Measurements from ENCODE around the gene USP26. TPM values are rescaled to one million over a fixed set of nuclear protein-coding genes. Genes with fewer than 3 reads are reported as not detected.
"Not testable (repeated sequence)": the region's sequence is repeated elsewhere in the genome, so short reads cannot be mapped to it uniquely, and the experiment has no call there.

The USP26 gene
- total RNA-seq, 4 donors from 2014 or later, result not detected

GRCh38 chrX:133046601-133047000, 50.3 kb downstream of the USP26 start:
- Histone ChIP-seq H3K4me3 (no peak overlapping the region), H3K9me3 (no peaks in the 10 kb centered on the region), H3K27ac (no peak overlapping the region), H3K36me3 (no peaks in the 10 kb centered on the region), H3K4me1 (no peaks in the 10 kb centered on the region), H3K27me3 (no peaks in the 10 kb centered on the region)
- DNase-seq, result no peak
- TF ChIP-seq, protein P1, sequence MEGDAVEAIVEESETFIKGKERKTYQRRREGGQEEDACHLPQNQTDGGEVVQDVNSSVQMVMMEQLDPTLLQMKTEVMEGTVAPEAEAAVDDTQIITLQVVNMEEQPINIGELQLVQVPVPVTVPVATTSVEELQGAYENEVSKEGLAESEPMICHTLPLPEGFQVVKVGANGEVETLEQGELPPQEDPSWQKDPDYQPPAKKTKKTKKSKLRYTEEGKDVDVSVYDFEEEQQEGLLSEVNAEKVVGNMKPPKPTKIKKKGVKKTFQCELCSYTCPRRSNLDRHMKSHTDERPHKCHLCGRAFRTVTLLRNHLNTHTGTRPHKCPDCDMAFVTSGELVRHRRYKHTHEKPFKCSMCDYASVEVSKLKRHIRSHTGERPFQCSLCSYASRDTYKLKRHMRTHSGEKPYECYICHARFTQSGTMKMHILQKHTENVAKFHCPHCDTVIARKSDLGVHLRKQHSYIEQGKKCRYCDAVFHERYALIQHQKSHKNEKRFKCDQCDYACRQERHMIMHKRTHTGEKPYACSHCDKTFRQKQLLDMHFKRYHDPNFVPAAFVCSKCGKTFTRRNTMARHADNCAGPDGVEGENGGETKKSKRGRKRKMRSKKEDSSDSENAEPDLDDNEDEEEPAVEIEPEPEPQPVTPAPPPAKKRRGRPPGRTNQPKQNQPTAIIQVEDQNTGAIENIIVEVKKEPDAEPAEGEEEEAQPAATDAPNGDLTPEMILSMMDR (IDR thresholded peaks at IDR 0.05), result no peak
- TF ChIP-seq POLR2A (IDR thresholded peaks at IDR 0.05), result no peak

DNA sequence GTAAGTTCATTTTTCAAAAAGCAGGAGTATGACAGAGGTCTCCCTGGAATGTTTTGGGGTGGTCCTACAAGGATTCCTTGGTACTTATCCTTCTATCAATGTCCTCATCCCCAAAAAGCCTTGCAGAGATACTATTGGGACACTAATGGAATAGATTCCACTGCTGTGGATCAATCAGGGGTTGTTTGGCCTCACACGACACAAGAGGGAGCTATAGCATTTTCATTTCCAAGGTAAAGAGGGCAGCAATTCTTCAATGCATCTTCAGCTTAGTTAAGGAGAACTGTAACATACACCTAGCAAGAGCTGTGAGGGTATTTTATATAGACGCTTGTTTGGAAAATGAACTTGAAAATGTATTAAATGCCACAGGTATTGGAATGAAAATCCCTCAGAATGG, 50.9 kb downstream of the USP26 start:
- no peak for TF ChIP-seq POLR2A (IDR thresholded peaks at IDR 0.05)
- TF ChIP-seq, protein P1 (IDR thresholded peaks at IDR 0.05), result peak in 3 of 6 experiments; percentile 30 to 34 (median 32)
- H3K36me3 ChIP-seq, result no peaks in the 10 kb centered on the region
- no peak overlapping the region for H3K27ac ChIP-seq
- no peak for DNase-seq
- no peaks in the 10 kb centered on the region for H3K27me3 ChIP-seq
- no peaks in the 10 kb centered on the region for H3K9me3 ChIP-seq
- no peaks in the 10 kb centered on the region for H3K4me1 ChIP-seq
- H3K4me3 ChIP-seq, result no peak overlapping the region

DNA sequence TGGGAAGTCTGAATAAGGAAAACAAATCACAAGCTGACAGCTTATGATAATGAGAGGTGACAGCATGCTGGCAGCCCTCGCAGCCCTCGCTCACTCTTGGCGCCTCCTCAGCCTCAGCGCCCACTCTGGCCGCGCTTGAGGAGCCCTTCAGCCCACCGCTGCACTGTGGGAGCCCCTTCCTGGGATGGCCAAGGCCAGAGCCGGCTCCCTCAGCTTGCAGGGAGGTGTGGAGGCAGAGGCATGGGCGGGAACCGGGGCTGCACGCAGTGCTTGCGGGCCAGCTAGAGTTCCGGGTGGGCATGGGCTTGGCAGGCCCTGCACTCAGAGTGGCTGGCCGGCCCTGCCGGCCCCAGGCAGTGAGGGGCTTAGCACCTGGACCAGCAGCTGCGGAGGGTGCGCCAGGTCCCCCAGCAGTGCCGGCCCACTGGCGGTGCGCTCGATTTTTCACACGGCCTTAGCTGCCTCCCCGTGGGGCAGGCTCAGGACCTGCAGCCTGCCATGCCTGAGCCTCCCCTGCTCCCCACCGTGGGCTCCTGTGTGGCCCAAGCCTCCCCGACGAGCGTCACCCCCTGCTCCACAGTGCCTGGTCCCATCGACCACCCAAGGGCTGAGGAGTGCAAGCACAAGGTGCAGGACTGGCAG, 52.6 kb downstream of the USP26 start:
- not testable (repeated sequence) for H3K27me3 ChIP-seq, H3K4me1 ChIP-seq, H3K4me3 ChIP-seq, H3K36me3 ChIP-seq, H3K9me3 ChIP-seq, DNase-seq, H3K27ac ChIP-seq

DNA sequence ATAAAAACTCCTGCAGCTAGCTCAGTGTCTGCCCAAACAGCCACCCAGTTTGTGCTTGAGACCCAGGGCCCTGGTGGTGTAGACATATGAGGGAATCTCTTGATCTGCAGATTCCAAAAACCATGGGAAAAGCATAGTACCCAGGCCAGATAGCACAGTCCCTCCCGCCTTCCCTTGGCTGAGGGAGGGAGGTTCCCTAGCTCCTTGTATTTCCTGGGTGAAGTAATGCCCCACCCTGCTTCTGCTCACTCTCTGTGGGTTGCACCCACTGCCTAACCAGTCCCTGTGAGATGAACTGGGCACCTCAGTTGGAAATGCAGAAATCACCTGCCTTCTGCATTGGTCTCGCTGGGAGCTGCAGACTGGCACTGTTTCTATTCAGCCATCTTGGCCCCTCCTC, 54.6 kb downstream of the USP26 start:
- TF ChIP-seq POLR2A (IDR thresholded peaks at IDR 0.05), result no peak
- TF ChIP-seq, protein P1 (IDR thresholded peaks at IDR 0.05), result no peak
- no peaks in the 10 kb centered on the region for H3K4me1 ChIP-seq
- H3K4me3 ChIP-seq, result no peak overlapping the region
- H3K27ac ChIP-seq, result no peak overlapping the region
- H3K9me3 ChIP-seq, result no peaks in the 10 kb centered on the region
- DNase-seq, result no peak
- no peaks in the 10 kb centered on the region for H3K27me3 ChIP-seq
- H3K36me3 ChIP-seq, result no peaks in the 10 kb centered on the region

DNA sequence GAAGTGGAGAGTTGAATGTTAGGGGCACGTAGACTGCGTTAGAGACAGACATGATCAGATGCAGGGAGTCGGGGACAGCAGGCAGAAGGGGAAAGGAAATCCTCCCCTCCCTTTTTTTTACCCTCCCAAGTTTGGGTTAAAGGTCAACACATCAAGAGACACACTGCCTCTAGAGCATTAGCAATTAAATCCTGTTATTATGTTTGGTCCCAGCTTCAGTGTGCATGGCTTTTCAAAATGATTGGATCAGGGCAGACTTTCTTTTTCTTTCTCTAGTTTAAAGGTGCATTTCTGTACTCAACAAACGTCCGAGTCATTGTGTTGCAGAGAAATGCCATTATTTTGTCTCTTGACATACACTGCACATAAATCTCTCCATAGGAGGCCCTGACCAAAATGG, 63.9 kb downstream of the USP26 start:
- TF ChIP-seq POLR2A (IDR thresholded peaks at IDR 0.05), result no peak
- TF ChIP-seq, protein P1 (IDR thresholded peaks at IDR 0.05), result no peak
- Histone ChIP-seq H3K27ac (no peak overlapping the region), H3K4me1 (no peaks in the 10 kb centered on the region), H3K4me3 (no peak overlapping the region), H3K9me3 (no peaks in the 10 kb centered on the region), H3K36me3 (no peaks in the 10 kb centered on the region), H3K27me3 (no peaks in the 10 kb centered on the region)
- no peak for DNase-seq

DNA sequence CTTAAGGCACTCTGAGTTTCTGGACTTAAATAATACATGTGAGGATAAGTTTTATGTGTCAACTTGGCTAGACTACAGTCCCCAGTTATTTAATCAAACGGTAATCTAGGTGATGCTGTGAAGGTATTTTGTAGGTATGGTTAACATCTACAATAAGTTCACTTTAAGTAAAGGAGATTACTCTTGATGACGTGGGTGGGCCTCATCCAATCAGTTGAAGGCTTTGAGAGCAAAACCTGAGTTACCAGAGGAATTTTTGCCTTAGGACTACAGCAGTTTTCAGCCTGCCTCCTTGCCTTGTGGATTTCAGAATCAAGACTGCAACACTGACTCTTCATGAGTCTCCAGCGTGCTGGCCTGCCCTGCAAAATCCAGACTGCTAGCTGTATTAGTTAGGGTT, 78.7 kb downstream of the USP26 start:
- Histone ChIP-seq H3K4me3 (no peak overlapping the region), H3K27me3 (no peaks in the 10 kb centered on the region), H3K9me3 (no peaks in the 10 kb centered on the region), H3K27ac (no peak overlapping the region), H3K36me3 (no peaks in the 10 kb centered on the region), H3K4me1 (no peaks in the 10 kb centered on the region)
- no peak for DNase-seq
- TF ChIP-seq POLR2A (IDR thresholded peaks at IDR 0.05), result no peak
- TF ChIP-seq, protein P1 (IDR thresholded peaks at IDR 0.05), result no peak
